Left lung (tissue), 10 donors: ENCODE measurements around the gene DDX39A. TPM values are rescaled to one million over a fixed set of nuclear protein-coding genes. Genes with fewer than 3 reads are reported as not detected.
A peak's percentile ranks its signal among the peaks of the same experiment; 100 is the strongest.

ENCODE experiments used
- ATAC-seq: fragments of 200-7000 bp; cut with Tn5 transposase; one replicate; pipeline ENCODE4 v1.9.1; 2020; ENCODE audit warnings: moderate library complexity
- DNase-seq, 4 donors: peaks; one replicate each; pipeline ENCODE4 v3.0.0-alpha.2; 2013 to 2020
- H3K27ac ChIP-seq, 2 donors: fragments of 200-600 bp; sonication (generic) in 1 of 2; one replicate each; pipeline versions ENCODE4 v1.5.0 to v1.8.0; 2020 to 2021
- H3K27me3 ChIP-seq, 2 donors: fragments of 200-600 bp; sonication (generic) in 1 of 2; one replicate each; pipeline versions ENCODE4 v1.5.0 to v1.8.0; 2020 to 2021
- H3K36me3 ChIP-seq, 2 donors: fragments of 200-600 bp; sonication (generic) in 1 of 2; one replicate each; pipeline versions ENCODE4 v1.5.0 to v1.8.0; 2020 to 2021
- H3K4me1 ChIP-seq, 2 donors: fragments of 200-600 bp; one replicate each; pipeline ENCODE4 v1.8.0; 2021
- H3K4me3 ChIP-seq, 2 donors: fragments of 200-600 bp; sonication (generic) in 1 of 2; one replicate each; pipeline versions ENCODE4 v1.5.0 to v1.8.0; 2020 to 2021; ENCODE audit warnings: mild to moderate bottlenecking in 1 of 2
- H3K9me3 ChIP-seq, 2 donors: fragments of 200-600 bp; sonication (generic) in 1 of 2; one replicate each; pipeline versions ENCODE4 v1.5.0 to v1.8.0; 2020 to 2021
- intact Hi-C, 2 donors: fragments of 100-400 bp; cut with DNase I; formaldehyde crosslinking; loops; one replicate each; pipeline versions ENCODE4 v1.11.2 to v1.14.2; 2022
- polyA plus RNA-seq, 6 donors: library from polyadenylated mRNA; unstranded; fragments of 120-200 nt; gene quantifications; one replicate each; pipeline ENCODE4 v1.2.1, GENCODE V29; 2013; ENCODE audit not compliant: insufficient read length in 6 of 6
- total RNA-seq, 2 donors: library from RNA; stranded (reverse); fragmentation: NEBNext Ultra II Directional; extraction: Animal tissue kit (Norgen Biotek cat#: 25700); gene quantifications; one replicate each; pipeline ENCODE4 v1.2.1, GENCODE V29; 2021
- TF ChIP-seq, protein P1 (sequence below), 2 donors: fragments of 200-600 bp; sonication (generic) in 1 of 2; IDR thresholded peaks; one replicate each; pipeline versions ENCODE4 v1.5.0 to v1.8.0; 2021; ENCODE audit warnings: antibody characterized with exemption in 2 of 2
- donor health status: DM: no; HTN: yes; CAD: no.
- donor health status: DM: no; HTN: no; CAD: no.

Gene DDX39A
- total and polyA plus RNA-seq, 8 donors: 42.5 to 90.1 (median 49.9) TPM

DNA sequence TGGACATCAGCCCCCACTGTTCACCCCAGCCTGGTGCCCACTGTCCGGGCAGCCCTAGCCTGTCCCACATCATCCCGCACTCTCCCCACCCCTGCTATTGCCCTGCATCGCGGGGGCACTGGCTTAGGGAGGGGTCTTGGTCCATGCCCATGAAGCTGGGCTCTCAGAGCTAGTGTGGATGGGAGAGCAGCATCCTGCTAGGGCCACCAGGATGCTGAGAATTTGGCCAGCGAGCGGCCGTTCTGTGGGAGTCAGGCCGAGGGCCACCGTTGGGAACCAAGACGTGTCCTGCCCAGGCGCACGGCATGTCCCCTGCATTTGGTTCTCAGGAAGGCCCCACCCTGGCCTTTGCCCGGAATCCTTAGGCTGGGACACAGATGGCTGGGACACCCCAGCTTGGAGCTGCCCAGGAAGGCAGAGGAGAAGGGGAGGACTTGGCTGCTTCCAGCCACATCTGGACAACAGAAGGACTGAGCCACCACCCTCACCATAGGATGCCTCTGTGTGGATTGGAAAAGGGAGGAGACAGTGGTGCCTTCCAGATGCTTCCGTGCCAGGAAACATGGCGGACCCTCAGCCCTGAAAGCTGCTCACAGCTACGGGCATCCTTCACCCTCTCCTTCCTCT lies 23.3 kb downstream of the DDX39A start:
- ATAC-seq: peak; percentile 7
- H3K36me3 ChIP-seq: peaks cover 0 to 96% of the 10 kb centered on the region in 2 donors
- intact Hi-C loops: no loop called here

GRCh38 chr19:14395262-14395661 lies 23.9 kb downstream of the DDX39A start:
- intact Hi-C loops: no loop called here
- no peak overlapping the region for H3K27ac ChIP-seq
- H3K9me3 ChIP-seq: no peaks in the 10 kb centered on the region
- H3K27me3 ChIP-seq: no peaks in the 10 kb centered on the region
- H3K4me3 ChIP-seq: no peak overlapping the region
- ATAC-seq: peak; percentile 13
- H3K4me1 ChIP-seq: peaks cover 0 to 3% of the 10 kb centered on the region in 2 donors
- DNase-seq: peak in 1 of 4 donors; percentile 22
- TF ChIP-seq, protein P1, sequence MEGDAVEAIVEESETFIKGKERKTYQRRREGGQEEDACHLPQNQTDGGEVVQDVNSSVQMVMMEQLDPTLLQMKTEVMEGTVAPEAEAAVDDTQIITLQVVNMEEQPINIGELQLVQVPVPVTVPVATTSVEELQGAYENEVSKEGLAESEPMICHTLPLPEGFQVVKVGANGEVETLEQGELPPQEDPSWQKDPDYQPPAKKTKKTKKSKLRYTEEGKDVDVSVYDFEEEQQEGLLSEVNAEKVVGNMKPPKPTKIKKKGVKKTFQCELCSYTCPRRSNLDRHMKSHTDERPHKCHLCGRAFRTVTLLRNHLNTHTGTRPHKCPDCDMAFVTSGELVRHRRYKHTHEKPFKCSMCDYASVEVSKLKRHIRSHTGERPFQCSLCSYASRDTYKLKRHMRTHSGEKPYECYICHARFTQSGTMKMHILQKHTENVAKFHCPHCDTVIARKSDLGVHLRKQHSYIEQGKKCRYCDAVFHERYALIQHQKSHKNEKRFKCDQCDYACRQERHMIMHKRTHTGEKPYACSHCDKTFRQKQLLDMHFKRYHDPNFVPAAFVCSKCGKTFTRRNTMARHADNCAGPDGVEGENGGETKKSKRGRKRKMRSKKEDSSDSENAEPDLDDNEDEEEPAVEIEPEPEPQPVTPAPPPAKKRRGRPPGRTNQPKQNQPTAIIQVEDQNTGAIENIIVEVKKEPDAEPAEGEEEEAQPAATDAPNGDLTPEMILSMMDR (IDR thresholded peaks at IDR 0.05): no peak
- H3K36me3 ChIP-seq: peaks cover 0 to 96% of the 10 kb centered on the region in 2 donors

More for the DNA sequence above, 23.3 kb downstream of the DDX39A start:
- no peaks in the 10 kb centered on the region for H3K9me3 ChIP-seq
- no peaks in the 10 kb centered on the region for H3K27me3 ChIP-seq
- TF ChIP-seq, protein P1 (IDR thresholded peaks at IDR 0.05): no peak
- H3K4me1 ChIP-seq: peaks cover 0 to 3% of the 10 kb centered on the region in 2 donors
- no peak overlapping the region for H3K27ac ChIP-seq
- H3K4me3 ChIP-seq: no peak overlapping the region
- DNase-seq: peak in 1 of 4 donors; percentile 61

GRCh38 chr19:14394167-14394566 lies 25.0 kb downstream of the DDX39A start:
- no peak overlapping the region for H3K27ac ChIP-seq
- H3K4me3 ChIP-seq: no peak overlapping the region
- peaks cover 0 to 10% of the 10 kb centered on the region in 2 donors for H3K4me1 ChIP-seq
- DNase-seq: no peak
- TF ChIP-seq, protein P1 (IDR thresholded peaks at IDR 0.05): no peak
- no peaks in the 10 kb centered on the region for H3K9me3 ChIP-seq
- H3K36me3 ChIP-seq: peaks cover 0 to 95% of the 10 kb centered on the region in 2 donors
- ATAC-seq: peak; percentile 7
- intact Hi-C loops: no loop called here
- H3K27me3 ChIP-seq: no peaks in the 10 kb centered on the region

GRCh38 chr19:14393329-14393728 lies 25.8 kb downstream of the DDX39A start:
- TF ChIP-seq, protein P1 (IDR thresholded peaks at IDR 0.05): no peak
- Histone ChIP-seq H3K4me1 (peaks cover 0 to 14% of the 10 kb centered on the region in 2 donors), H3K27ac (no peak overlapping the region), H3K36me3 (peaks cover 0 to 91% of the 10 kb centered on the region in 2 donors), H3K27me3 (no peaks in the 10 kb centered on the region), H3K4me3 (no peak overlapping the region), H3K9me3 (no peaks in the 10 kb centered on the region)
- intact Hi-C loops: no loop called here
- DNase-seq (no peak), ATAC-seq (no peak)

DNA sequence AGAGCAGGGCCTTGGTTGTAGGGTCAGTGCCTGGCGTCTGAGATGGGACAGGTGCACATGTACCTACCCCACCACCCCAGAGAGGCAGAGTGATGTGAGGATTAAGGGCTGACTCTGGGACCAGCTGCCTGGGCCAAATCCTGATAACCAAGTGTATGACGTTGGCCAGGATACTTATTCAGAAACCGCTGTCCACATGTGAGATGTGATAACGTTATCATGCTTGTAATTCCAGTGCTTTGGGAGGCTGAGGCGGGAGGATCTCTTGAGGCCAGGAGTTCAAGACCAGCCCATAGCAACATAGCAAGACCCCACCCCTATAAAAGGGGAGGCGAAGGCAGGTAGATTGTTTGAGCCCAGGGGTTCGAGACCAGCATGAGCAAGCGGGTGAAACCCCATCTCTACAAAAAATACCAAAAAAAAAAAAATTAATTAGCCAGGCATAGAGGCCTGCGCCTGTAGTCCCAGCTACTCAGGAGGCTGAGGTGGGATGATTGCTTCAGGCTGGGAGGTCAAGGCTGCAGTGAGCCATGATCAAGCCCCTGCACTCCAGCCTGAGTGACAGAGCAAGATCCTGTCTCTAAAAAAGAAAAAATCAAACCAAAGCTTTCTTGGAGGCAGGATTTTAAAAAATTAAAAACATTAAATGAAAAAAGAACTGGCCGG lies 27.9 kb downstream of the DDX39A start:
- Histone ChIP-seq H3K4me3 (no peak overlapping the region), H3K4me1 (peaks cover 0 to 33% of the 10 kb centered on the region in 2 donors), H3K27me3 (no peaks in the 10 kb centered on the region), H3K9me3 (no peaks in the 10 kb centered on the region), H3K36me3 (peaks cover 0 to 91% of the 10 kb centered on the region in 2 donors), H3K27ac (no peak overlapping the region)
- ATAC-seq (no peak), DNase-seq (no peak)
- intact Hi-C loops: no loop called here
- TF ChIP-seq, protein P1 (IDR thresholded peaks at IDR 0.05): no peak
